ENCODE data around the gene COBL. TPM values are rescaled to one million over a fixed set of nuclear protein-coding genes. Genes with fewer than 3 reads are reported as not detected.

COBL gene
- total RNA-seq, 6 experiments from 2014 or later: not detected

DNA sequence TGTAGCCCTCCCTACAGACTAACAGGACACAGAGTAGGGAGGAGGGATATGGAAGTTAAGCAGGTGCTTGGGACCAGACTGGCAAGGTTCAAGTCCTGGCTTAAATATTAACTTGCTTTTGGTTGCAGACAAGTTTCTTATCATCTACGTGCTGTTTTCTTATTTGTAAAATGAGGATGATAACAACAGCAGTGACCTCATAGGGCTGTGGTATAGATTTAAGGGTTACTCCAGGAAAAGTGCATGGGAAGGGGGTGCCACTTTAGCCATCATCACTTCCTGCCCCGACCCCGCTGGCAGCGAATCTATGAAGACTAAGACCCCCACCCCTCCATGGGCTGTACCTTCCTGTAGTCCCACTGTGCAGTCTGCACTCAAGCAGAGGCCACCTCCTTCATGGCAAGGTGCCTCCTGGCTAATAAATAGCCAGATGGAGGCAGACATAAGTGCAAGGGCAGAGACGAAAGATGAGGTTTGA is 250.2 kb downstream of the COBL start:
- Mint-ChIP-seq H3K36me3 (ENCODE audit: low read depth) (no peaks in the 10 kb centered on the region), H3K4me1 (ENCODE audit: low read depth) (peaks cover 13% of the 10 kb centered on the region), H3K27me3 (ENCODE audit: insufficient read depth) (peaks cover 11% of the 10 kb centered on the region), H3K27ac (no peak overlapping the region), H3K4me3 (no peak overlapping the region), H3K9me3 (no peaks in the 10 kb centered on the region; the same call in 1 of the 2 replicates)
- TF ChIP-seq, protein P1, sequence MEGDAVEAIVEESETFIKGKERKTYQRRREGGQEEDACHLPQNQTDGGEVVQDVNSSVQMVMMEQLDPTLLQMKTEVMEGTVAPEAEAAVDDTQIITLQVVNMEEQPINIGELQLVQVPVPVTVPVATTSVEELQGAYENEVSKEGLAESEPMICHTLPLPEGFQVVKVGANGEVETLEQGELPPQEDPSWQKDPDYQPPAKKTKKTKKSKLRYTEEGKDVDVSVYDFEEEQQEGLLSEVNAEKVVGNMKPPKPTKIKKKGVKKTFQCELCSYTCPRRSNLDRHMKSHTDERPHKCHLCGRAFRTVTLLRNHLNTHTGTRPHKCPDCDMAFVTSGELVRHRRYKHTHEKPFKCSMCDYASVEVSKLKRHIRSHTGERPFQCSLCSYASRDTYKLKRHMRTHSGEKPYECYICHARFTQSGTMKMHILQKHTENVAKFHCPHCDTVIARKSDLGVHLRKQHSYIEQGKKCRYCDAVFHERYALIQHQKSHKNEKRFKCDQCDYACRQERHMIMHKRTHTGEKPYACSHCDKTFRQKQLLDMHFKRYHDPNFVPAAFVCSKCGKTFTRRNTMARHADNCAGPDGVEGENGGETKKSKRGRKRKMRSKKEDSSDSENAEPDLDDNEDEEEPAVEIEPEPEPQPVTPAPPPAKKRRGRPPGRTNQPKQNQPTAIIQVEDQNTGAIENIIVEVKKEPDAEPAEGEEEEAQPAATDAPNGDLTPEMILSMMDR (IDR thresholded peaks at IDR 0.05): no peak
- no peak for DNase-seq

DNA sequence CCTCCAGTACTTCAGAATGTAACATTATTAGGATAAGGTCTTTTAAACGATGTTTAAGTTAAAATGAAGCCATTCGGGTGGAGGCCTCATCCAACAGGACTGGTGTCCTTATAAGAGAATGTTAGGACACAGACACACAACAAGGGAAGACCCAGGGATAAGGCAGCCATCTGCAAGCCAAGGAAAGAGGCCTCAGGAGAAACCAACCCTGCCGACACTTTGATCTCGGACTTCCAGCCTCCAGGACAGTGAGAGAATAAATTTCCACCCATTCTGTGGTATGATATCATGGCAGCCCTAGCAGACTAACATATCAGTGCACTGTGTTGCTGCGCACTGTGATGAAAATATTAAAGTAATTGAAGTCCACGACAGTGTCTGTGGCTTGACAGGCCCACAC is 250.8 kb downstream of the COBL start:
- Mint-ChIP-seq H3K27ac (no peak overlapping the region), H3K4me3 (no peak overlapping the region), H3K4me1 (ENCODE audit: low read depth) (peaks cover 13% of the 10 kb centered on the region), H3K9me3 (no peaks in the 10 kb centered on the region; the same call in 1 of the 2 replicates), H3K36me3 (ENCODE audit: low read depth) (no peaks in the 10 kb centered on the region), H3K27me3 (ENCODE audit: insufficient read depth) (peaks cover 13% of the 10 kb centered on the region)
- DNase-seq: no peak
- TF ChIP-seq, protein P1 (IDR thresholded peaks at IDR 0.05): no peak

DNA sequence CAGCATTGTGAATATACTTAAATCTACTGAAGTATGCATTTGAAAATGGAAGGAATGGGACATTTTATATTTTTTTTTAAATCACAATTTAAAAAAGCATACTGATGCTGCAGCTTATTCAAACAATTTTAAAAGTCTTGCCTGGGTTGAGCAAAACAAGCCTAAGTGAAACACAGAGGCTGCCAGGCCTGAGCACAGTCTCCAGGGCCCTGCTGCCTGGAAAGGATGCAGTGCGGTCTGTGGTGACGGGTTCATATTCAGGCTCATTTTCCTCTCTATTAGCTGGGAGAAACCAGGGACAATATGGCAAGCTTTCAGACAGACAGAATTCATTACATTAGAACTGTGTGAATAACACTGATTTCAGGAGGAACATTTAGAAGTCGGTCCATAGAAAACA is 251.9 kb downstream of the COBL start:
- Mint-ChIP-seq H3K4me1 (ENCODE audit: low read depth) (peaks cover 3% of the 10 kb centered on the region), H3K9me3 (no peaks in the 10 kb centered on the region; the same call in 1 of the 2 replicates), H3K27ac (no peak overlapping the region), H3K4me3 (no peak overlapping the region), H3K27me3 (ENCODE audit: insufficient read depth) (peaks cover 20% of the 10 kb centered on the region), H3K36me3 (ENCODE audit: low read depth) (no peaks in the 10 kb centered on the region)
- TF ChIP-seq, protein P1 (IDR thresholded peaks at IDR 0.05): no peak
- DNase-seq: no peak

DNA sequence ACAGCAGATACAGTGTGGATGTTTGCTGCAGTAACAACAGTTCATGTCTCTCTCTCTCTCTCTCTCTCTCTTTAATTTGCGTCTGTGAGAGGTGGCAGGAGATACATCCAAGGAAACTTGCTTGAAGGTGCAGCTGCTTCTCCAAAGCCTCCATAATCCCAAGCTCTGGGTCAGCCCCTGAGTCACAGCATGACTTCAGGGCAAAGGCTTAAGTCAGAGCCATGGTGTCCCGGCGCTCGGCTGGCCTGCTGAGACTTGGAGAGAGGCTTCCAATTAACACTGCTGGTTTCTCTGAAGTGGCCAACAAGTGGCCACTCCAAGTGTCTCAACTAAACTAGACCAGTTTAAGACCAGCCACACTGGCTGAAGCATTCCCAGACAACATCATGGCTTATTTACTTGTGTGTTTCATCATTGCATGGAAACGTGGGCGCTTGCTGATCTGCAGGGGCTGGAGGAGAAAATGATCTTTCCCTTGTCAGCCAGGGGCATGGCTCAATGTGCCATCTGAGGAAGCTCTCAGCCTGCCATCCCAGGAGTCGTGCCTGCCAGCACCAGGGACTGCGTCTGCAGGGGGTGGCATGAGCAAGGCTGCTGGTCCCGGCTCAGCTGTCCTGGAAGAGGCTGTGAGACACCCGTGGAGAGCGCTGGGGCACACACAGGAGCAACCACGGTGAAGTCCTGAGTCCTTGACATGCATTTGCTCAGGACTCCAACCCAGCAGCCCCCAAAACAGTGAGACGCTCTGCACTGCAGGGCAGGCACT is 254.2 kb downstream of the COBL start:
- Mint-ChIP-seq H3K4me1 (ENCODE audit: low read depth) (no peaks in the 10 kb centered on the region), H3K4me3 (no peak overlapping the region), H3K27ac (no peak overlapping the region), H3K27me3 (ENCODE audit: insufficient read depth) (peaks cover 28% of the 10 kb centered on the region), H3K36me3 (ENCODE audit: low read depth) (no peaks in the 10 kb centered on the region), H3K9me3 (no peaks in the 10 kb centered on the region; the same call in 1 of the 2 replicates)
- no peak for DNase-seq
- TF ChIP-seq, protein P1 (IDR thresholded peaks at IDR 0.05): no peak

DNA sequence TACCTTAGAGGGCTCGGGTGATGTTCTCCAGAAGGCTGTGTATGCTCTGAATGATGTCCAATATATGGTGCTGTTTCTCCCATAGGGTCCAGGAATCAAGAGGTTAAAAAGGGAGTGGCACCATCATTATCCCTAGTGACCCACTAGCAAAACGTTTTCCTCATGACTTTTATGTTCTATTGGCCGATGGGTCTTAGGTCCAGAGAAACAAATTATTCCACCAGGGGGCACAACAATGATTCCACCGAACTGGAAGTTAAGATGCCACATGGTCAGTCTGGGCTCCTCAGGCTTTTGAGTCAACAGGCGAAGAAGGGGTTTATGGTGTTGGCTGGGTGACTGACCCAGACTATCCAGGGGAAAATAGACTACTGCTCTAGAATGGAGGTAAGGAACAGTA is 256.1 kb downstream of the COBL start:
- Mint-ChIP-seq H3K27me3 (ENCODE audit: insufficient read depth) (peaks cover 38% of the 10 kb centered on the region), H3K4me1 (ENCODE audit: low read depth) (peaks cover 7% of the 10 kb centered on the region), H3K36me3 (ENCODE audit: low read depth) (no peaks in the 10 kb centered on the region), H3K4me3 (no peak overlapping the region), H3K9me3 (no peaks in the 10 kb centered on the region; the same call in 1 of the 2 replicates), H3K27ac (no peak overlapping the region)
- TF ChIP-seq, protein P1 (IDR thresholded peaks at IDR 0.05): peak; percentile 60
- DNase-seq: no peak

Measured in HFFc6 (cell line).